SW 1271 (cell line): Measurements from ENCODE around the gene TMEM132D.

Experiments
- DNase-seq, 2 experiments: peaks; one replicate each; lab custom pipeline; 2025; lab: John Stamatoyannopoulos, UW

Gene TMEM132D

DNA sequence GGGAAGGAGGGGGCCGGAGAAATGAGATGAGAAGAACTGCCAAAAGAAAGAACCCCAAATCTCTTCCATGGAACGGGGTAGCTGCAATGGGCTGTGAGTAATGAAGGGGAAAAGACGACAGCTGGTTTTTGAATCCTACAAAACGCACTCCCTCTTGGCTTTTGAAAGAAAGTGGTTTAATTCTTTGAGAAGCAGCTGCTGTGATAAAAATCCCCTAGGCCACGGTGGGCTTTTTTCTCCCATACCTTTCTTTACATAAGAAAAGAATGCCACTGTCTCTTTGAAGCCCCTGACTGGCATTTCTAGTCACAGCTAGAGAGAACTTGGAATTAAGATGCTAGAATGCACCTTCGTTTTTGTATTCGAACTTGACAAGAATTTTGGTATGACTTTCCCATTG, 564.5 kb downstream of the TMEM132D start:
- no peak for DNase-seq

DNA sequence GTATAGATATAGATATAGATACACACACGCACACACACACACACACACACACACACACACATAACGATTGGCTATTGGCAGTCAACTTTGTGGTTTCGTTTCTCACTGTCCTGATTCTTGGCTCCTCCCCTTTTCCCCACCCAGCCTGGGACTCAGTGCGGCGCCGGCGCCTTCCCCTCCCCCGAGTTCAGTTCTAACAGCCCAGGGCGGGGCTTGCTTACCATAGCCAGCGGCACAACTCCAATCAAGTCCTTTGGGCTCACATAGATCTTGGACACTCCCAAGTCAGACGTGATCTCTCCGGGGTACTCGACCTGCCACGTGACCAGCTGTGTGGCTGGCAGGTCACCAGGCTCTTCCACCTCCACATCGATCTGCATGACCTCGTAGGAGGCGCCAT, 566.4 kb downstream of the TMEM132D start:
- DNase-seq: no peak

DNA sequence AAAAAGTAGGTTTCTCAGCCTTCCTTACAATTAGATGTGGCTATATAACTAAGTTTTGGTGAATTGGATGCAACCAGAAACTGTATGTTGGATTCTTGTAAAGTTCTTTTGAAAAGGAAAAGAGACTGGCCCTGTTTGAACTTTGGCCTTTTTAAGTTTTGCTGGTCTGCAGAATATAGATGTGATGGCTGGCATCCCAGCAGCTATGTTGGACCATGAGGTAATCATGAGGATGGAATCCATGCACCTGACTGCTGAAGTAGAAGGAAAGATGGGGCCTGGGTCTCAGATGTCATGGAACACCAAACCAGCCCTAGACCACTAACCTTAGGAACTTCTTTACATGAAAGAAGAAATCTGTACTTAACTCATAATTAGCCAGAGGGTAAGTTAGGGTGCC, 568.1 kb downstream of the TMEM132D start:
- no peak for DNase-seq

DNA sequence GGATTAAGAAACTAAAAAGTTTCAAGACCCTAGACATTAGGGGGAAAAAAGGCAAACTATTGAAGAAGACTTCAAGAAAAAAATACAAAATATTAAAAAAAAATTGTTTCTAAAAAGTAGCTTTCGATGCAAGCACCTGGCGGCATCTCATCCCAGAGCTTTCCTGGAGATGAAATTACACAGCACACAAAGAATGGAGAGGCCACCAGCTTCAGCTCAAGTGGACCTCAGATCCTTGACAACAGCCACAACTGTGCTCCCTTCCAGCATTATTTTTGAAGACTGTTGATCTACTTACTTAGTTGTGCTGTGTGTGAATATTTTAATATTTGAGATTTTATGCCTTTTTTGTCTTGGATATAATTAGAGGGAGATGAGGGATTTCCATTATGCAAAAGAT, 571.5 kb downstream of the TMEM132D start:
- DNase-seq: no peak

GRCh38 chr12:129331356-129332085, 572.3 kb downstream of the TMEM132D start:
- DNase-seq: no peak

GRCh38 chr12:129328235-129328634, 575.6 kb downstream of the TMEM132D start:
- no peak for DNase-seq

DNA sequence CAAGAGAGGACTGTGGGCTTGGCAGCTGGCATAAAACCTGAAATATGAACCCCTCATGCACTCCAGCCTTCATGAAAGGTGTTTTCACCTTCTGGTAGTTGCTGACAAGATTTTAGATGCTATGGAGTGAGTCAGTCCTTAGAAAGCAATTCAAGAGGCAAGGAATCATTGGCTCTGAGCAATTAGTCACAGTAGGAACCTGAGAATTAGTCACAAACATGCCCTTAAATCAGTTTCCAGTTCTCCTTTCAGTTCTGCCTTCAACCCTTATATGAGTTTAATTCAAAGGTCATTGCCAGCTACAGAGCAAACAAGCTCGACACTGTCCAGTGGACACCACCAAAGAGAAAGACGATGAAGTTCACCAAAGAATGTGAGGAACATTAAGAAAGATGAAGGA, 578.3 kb downstream of the TMEM132D start:
- no peak for DNase-seq

DNA sequence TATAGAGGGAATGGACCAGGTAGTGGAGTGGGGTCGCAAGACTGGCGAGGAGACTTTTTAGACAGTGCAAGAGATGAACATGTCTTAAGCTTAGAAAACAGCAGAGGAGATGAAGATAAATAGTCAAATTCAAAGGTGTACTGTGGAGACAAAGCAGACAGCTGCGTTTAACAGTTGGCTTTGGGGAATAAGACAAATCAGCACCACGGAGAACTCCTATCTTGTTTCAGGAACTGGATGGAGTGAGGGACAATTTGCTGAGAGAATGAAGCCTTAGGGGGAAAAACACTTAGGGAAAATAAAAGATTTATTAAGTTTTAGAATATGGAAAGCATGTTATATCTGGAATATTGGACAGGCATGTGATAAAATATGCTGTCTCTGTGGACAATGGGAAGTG, 591.8 kb downstream of the TMEM132D start:
- no peak for DNase-seq

GRCh38 chr12:129310346-129310745, 593.5 kb downstream of the TMEM132D start:
- no peak for DNase-seq

- DNase-seq: no peak
These were observed 598.0 kb downstream of the TMEM132D start for GRCh38 chr12:129305851-129306250.

DNA sequence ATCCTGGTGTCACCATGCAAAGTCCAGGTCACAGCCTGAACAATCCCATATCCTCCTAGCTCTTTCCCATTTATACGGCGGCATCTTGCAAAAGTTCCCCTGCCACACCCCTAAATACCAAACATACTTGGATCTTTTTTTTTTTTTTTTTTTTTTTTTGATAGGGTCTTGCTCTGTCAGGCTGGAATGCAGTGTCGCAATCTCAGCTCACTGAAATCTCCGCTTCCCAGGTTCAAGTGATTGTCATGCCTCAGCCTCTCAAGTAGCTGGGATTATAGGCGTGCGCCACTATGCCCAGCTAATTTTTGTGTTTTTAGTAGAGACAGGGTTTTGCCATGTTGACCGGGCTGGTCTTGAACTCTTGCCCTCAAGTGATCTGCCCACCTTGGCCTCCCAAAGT, 599.3 kb downstream of the TMEM132D start:
- DNase-seq: no peak

GRCh38 chr12:129300011-129300410, 603.8 kb downstream of the TMEM132D start:
- no peak for DNase-seq

DNA sequence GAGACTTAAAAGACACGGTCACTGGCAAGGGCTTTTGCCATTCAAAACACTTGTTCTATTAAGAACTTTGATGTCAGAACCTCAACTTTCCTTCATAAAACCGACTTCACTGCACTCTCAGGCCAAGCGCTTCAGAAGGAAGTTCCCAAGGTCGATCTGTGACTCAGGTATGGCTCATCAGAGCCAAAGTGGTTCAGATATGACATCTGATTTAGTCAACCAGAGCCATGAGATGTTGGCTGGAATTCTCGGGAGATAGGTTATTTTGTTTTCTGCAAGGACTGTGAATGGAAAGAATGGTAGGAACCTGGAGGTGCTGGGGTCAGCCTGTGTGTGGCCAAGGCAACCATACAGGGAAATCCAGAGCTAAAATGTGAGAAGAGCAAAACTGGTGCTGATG, 604.9 kb downstream of the TMEM132D start:
- no peak for DNase-seq

- DNase-seq: no peak
These were observed 607.2 kb downstream of the TMEM132D start for GRCh38 chr12:129296671-129297070.

GRCh38 chr12:129294868-129295267, 609.0 kb downstream of the TMEM132D start:
- no peak for DNase-seq

DNA sequence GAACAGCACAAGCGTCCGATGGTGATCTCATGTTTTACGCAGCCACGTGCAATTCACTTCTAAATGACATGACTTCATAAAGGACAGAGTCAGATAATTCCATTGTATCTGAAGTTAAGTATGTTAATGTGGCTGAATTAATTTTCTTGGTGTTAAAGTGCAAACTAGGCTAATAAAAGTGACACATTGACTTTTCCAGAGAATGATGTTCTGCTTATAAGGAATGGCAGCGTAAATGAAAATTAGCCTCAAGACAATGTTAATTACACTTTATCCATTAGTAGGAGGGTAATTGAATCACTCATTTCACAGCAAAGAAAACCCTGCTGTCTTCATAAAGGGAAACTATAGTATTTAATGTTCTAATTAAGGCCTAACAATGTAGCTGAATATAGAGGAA, 624.1 kb downstream of the TMEM132D start:
- no peak for DNase-seq

GRCh38 chr12:129276361-129277060, 627.3 kb downstream of the TMEM132D start:
- no peak for DNase-seq

DNA sequence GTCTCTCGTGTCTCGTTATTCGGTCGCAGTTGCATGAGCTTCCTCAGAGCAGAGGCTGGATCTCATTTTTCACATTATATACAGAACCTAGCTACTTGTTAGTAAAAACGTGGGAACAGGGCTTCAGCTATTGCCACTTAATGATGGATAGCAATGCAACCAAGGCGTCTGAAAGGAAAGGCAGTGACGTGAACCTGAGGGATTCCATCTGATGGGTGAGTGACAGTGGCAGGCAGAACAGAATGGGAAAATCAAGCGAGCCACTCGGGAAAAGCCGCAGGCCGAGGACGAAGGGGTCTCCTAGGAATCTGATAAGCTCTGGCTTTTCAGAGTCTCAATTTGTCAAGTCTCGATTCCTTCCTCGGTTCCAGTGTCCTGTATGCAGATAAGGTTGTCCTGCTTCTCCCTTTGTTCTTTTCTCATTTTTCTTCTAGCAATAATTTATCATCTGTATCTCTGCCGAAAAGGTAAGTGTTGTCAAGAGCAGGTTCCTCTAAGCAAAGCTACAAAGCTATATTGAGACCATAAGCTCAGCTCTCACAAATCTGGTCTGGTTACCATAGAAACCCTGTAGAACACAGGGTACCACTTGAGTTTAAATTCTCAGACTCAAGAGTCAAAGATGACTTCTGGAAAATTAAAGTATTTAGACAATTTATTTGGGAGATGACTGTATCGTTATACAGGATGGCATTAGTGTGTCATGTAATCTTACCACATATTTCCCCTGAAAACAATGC, 633.9 kb downstream of the TMEM132D start:
- no peak for DNase-seq

- DNase-seq: no peak
These were observed 645.0 kb downstream of the TMEM132D start for GRCh38 chr12:129258781-129259318.

GRCh38 chr12:129257524-129257923, 646.3 kb downstream of the TMEM132D start:
- DNase-seq: no peak

DNA sequence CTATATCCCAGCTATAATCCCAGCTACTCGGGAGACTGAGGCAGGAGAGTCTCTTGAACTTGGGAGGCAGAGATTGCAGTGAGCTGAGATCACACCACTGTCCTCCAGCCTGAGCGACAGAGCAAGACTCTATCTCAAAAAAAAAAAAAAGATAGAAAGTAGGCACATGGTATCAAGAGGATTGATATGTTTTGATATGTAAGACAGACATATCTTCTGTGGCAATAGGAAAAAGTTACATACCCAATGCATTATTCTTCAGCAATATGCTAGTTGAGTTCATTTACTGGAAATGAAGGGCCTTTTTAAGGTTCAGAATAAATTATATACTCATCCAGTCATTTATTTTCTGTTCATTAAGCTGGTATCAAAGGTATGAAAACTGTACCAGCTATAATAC, 657.2 kb downstream of the TMEM132D start:
- no peak for DNase-seq

DNA sequence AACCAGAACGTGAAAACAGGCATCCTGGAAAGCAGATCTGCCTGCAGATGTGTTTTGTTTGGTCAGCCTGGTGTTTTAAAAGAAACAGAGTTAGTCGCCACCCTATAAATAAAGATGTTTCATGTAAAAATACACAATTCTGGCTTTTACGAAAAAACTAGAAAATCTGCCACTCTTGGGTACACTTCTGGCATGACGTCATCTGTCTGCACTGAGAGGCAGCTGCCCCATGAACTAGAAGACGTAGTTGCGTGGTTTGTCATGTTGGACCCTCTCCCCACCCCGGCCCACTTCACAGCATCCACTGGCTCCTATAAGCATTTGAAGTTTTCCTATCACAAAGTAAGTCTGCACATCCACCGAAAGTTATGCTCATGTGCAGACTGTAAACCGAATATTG, 658.1 kb downstream of the TMEM132D start:
- no peak for DNase-seq

- no peak for DNase-seq
These were observed 662.0 kb downstream of the TMEM132D start for GRCh38 chr12:129241852-129242251.
